SH-SY5Y (cell line): ENCODE results near the gene GDF10.

Experiments
- GATA2 ChIP-seq: IDR thresholded peaks from 2 replicates; pipeline ENCODE4 v1.6.1; 2011; ENCODE audit warnings: mild to moderate bottlenecking, low read depth, low read length
- GATA3 ChIP-seq: IDR thresholded peaks from 2 replicates; pipeline ENCODE4 v1.6.1; 2011; ENCODE audit warnings: low read depth, mild to moderate bottlenecking, low read length, moderate library complexity

GRCh38 chr10:47336387-47337134, 36.6 kb downstream of the GDF10 start:
- TF ChIP-seq GATA2 (no peak), GATA3 (no peak)
